Measurements from ENCODE around the gene UNC93A.
"Not testable (repeated sequence)": the region's sequence is repeated elsewhere in the genome, so short reads cannot be mapped to it uniquely, and the experiment has no call there.

The UNC93A gene

GRCh38 chr6:167338541-167339117 is 47.5 kb downstream of the UNC93A start:
- DNase-seq (ENCODE audit: low read depth, low spot score): no peak

DNA sequence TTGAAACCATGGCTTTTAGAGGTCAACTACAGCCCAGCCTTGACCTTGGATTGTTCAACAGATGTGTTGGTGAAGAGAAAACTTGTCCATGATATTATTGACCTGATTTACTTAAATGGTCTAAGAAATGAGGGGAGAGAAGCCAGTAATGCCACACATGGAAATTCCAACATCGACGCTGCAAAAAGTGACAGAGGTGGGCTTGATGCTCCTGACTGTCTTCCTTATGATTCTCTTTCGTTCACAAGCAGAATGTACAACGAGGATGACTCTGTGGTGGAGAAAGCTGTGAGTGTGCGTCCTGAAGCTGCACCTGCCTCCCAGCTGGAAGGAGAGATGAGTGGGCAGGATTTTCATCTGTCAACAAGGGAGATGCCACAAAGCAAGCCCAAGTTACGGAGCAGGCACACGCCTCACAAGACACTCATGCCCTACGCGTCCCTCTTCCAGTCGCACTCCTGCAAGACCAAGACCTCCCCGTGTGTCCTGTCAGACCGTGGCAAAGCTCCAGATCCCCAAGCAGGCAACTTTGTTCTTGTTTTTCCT is 50.0 kb downstream of the UNC93A start:
- DNase-seq (ENCODE audit: low read depth, low spot score): no peak

GRCh38 chr6:167341665-167342655 is 50.8 kb downstream of the UNC93A start:
- no peak for DNase-seq (ENCODE audit: low read depth, low spot score)

- DNase-seq (ENCODE audit: low read depth, low spot score): no peak
Measured at GRCh38 chr6:167342879-167343610, 51.9 kb downstream of the UNC93A start.

DNA sequence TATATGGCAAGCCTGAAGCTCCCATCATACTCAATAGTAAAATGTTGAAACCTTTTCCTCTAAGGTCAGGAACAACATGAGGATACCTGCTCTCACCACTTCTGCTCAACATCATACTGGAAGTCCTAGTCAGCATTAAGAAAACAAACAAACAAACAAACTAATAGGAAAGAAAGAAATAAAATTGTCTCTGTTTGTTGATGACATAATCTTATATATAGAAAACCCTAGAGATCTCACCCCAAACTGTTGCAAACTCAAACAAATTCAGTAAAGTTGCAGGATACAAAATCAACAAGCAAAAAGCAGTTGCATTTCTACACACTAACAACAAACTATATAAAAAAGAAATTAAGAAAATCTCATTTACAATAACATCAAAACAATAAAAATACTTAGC is 54.2 kb downstream of the UNC93A start:
- DNase-seq (ENCODE audit: low read depth, low spot score): no peak

DNA sequence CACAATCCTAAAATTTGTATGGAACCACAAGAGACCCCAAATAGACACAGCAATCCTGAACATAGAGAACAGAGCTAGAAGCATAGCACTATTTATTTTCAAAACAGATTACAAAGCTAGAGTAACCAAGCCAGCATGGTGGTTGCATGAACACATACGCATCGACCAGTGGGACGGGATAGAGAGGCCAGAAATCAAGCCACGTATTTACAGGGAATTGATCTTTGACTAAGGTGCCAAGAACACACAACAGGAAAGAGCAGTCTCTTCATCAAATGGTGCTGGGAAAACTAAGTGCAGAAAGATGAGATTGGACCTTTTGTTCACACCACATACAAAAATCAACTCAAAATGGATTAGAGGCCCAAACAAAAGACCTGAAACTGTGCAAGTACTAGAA is 54.8 kb downstream of the UNC93A start:
- no peak for DNase-seq (ENCODE audit: low read depth, low spot score)

DNA sequence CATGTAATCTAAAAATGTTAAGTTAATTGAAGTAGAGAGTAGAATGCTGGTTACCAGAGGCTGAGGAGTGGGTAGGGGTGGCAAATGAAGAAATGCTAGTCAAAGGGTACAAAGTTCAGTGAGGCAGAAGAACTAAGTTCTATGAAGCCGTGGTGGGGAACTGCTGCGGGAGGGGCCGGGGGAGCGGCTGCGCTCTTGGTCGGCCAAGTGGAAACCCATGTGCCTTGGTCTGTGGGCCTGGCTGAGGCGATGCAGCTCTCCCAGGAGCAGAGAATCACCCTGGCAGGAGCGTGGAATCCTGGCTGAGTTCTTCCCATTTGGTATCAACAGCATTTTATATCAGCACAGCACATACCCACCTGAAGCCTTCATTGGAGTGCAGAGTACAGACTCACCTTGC is 56.1 kb downstream of the UNC93A start:
- DNase-seq (ENCODE audit: low read depth, low spot score): no peak

DNA sequence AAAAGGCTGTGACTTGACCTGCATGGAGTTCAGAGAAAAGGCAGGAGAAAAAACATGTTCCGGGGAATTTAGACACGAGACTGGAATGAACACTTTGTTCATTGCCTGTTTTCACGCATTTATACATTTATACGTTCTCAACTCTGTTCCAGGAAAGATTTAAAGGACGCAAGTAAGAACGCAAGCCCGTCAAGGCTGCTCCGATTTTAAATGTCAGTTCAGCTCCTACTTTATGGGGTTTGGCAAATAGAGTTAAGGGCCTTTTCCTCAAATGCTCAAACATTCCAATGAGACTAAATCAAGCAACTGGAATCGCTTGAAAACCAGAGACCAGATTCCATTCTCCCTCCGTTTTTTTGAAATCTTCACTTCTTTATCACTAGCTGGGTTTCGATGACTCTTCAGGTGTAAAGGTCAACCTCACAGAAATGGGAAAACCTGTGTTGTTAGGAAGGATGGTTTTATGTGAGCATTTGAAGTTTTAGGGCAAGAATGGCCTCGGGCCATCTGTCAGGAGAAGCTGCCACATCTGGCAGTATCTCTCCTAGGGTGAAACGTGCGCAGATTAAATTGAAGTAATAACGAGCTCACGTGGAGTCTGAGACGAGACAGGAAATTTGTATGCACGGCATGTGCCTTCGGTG is 58.6 kb downstream of the UNC93A start:
- DNase-seq (ENCODE audit: low read depth, low spot score): no peak

DNA sequence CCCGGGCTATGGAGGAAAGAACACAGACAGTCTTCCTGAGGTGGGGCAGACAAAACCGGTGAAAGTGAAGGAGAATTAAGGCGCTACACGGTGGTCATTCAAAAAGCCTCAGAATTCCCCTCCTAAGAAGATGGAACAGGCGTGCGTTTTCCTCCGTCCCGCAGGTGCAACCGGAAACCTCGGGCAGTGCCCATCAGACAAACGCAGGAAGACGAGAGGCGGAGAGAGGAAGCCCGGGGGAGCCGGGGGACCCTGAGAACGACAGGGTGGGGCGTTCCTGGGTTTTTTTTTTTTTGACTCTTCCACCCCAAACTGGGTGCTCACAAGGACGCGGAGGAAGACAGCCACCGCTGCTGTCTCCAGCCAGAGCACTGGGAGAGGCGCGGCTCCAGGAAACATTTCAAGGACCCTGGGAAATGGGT is 59.2 kb downstream of the UNC93A start:
- no peak for DNase-seq (ENCODE audit: low read depth, low spot score)

- DNase-seq (ENCODE audit: low read depth, low spot score): no peak
Measured at GRCh38 chr6:167350731-167351655, 59.9 kb downstream of the UNC93A start.

GRCh38 chr6:167351656-167352345 is 60.7 kb downstream of the UNC93A start:
- no peak for DNase-seq (ENCODE audit: low read depth, low spot score)

GRCh38 chr6:167356874-167357273 is 65.8 kb downstream of the UNC93A start:
- DNase-seq (ENCODE audit: low read depth, low spot score): no peak

DNA sequence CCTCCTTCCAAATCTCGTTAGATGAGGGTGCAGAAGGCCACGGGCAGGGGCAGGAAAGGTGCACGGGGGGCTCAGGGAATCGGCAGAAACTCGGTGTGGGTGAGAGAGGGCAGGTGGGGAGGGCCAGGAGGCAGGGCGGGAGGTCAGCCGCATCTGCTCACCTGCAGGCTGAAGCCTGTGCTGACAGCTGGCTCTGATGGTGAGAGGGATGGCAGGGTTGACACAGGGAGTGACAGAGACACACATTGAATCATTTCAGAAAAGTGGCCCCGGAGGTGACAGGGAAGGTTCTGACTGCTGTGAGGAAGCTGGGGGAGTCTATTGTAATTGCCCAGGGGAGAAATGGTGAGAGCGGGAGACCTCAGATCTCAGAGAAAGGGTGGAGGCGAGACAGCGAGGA is 67.3 kb downstream of the UNC93A start:
- DNase-seq (ENCODE audit: low read depth, low spot score): not testable (repeated sequence)

DNA sequence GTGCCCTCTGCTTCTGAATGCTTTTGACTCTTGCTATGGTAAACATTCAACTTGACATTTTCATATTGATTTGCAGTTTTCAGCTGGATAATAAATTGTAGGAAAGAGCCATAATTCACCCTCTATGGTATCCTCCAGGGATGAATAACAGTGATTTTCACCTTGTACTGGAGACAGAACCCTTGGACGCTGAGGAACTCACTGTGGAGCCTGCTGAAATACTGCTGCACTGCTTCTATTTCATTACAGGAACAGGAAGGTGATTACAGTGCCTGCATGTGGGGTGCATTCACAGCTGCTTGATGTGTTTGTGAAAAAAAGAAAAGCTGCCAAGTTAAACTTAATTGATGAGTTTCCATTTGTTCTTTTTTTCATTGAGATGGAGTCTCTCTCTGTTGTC is 70.1 kb downstream of the UNC93A start:
- not testable (repeated sequence) for DNase-seq (ENCODE audit: low read depth, low spot score)
